HG02885 (cell line): ENCODE data around the gene NAGK.
"Not testable (repeated sequence)": the region's sequence is repeated elsewhere in the genome, so short reads cannot be mapped to it uniquely, and the experiment has no call there.

Source experiments
- ATAC-seq: cut with Tn5 transposase; IDR thresholded peaks from one replicate; pipeline ENCODE4 v1.9.1; 2021; ENCODE audit warnings: mild to moderate bottlenecking; ENCODE audit not compliant: unreplicated experiment, poor library complexity

NAGK gene

GRCh38 chr2:71102981-71103681, 34.7 kb downstream of the NAGK start:
- no peak for ATAC-seq

DNA sequence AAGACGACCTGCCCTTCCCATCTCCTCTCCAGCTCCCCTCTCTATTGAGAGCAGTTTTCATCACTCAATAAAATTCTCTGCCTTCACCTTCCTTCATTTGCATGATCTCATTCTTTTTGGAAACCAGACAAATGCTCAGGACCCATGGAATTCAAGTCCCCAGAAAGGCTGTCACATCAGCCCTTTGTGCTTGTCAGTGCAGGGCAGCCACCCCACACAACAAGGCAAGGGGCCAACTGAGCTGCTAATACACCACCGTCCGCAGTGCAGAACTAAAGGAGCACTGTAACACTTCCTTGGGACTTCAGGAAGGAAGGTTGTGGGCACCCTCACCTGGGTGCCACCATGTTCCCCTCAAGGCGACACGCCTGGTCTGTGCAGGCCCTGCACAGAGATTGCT, 35.4 kb downstream of the NAGK start:
- no peak for ATAC-seq

GRCh38 chr2:71106463-71106862, 38.0 kb downstream of the NAGK start:
- not testable (repeated sequence) for ATAC-seq

GRCh38 chr2:71108091-71108490, 39.6 kb downstream of the NAGK start:
- ATAC-seq = no peak

DNA sequence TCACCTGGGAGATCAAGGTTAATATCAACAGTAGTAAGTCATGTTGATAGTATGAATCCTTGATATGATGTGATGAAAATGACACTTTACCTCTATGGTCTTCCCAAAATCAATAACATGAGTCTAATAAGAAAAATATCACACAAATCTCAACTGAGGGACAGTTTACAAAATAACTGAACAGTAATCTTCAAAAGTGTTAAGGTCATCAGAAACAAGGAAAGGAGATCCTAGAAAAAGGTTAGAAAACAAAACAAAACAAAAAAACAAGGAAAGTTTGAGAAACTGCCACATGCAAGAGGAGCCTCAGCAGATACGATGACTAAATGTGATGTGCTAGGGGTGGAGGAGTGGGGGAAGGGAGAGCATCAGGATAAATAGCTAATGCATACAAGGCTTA, 45.4 kb downstream of the NAGK start:
- ATAC-seq = no peak

- no peak for ATAC-seq
Measured at GRCh38 chr2:71117063-71117462, 48.6 kb downstream of the NAGK start.

DNA sequence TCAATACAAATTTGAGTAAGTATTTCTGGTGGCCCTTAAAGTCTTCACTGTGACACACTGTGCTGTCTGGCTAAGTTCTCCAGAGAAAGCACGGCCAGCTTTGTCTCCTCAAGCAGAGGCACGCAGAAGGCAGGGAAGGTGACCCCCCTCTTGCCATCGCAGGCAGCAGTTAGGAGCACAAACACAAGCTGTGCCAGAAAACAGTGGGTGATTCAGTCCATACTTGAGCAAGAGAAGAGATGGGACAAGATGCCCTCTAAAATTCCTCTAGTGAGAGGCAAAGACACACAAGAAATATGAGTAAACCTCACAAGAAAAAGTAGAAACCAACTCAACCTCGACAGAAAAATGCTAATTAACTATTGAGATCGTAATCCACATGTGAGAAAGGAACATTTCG, 51.7 kb downstream of the NAGK start:
- no peak for ATAC-seq

- no peak for ATAC-seq
Measured at GRCh38 chr2:71121479-71121878, 53.0 kb downstream of the NAGK start.

GRCh38 chr2:71122387-71123298, 54.2 kb downstream of the NAGK start:
- ATAC-seq = no peak

GRCh38 chr2:71125506-71126294, 57.3 kb downstream of the NAGK start:
- no peak for ATAC-seq

DNA sequence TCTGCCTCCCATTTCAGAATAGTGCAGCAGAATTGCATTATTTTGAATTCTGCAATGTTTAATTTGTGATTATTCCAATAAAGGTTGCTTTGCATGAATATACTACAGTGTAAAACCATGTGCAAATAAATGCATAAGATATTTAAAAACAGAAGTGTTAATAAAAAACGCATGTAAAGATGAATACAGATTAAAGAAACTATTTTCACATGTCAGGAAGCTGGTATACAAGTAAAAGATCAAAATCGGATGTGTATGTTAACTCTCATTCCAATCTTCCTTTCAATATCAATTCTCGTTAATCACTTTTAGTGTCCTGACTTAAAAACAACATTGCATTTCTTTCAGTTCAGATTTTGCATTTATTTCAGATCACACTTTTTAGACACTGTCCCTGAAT, 58.5 kb downstream of the NAGK start:
- no peak for ATAC-seq
